GM12878 (cell line): ENCODE measurements around the gene NHERF2. TPM values are rescaled to one million over a fixed set of nuclear protein-coding genes. Genes with fewer than 3 reads are reported as not detected.

Source experiments
- ATAC-seq: fragments of 200-7000 bp; cut with Tn5 transposase; 3 replicates; pipeline ENCODE4 v1.9.1; 2020; ENCODE audit warnings: mild to moderate bottlenecking, moderate library complexity
- BruUV-seq: library from RNA; stranded (reverse); fragments of 400-500 nt; replicated peaks from 2 replicates; lab custom pipeline; 2021; lab: Mats Ljungman, UMichigan
- CTCF ChIA-PET: fragments of 300-600 bp; sonication (Branson Sonifier 250); formaldehyde crosslinking; extraction: SDS; loops from one replicate; lab custom pipeline; 2021; ENCODE audit warnings: inconsistent platforms; lab: Yijun Ruan, JAX
- POLR2A ChIA-PET: fragments of 350-600 bp; formaldehyde crosslinking; extraction: SDS; loops from one replicate; lab custom pipeline; 2021; ENCODE audit warnings: inconsistent platforms; lab: Charles Lee
- RAD21 ChIA-PET: fragments of 300-600 bp; sonication (Branson Sonifier 250); formaldehyde crosslinking; loops from one replicate; lab custom pipeline; 2023; ENCODE audit warnings: antibody characterized with exemption; ENCODE audit not compliant: unreplicated experiment; lab: Charles Lee
- SMC1A ChIA-PET: fragments of 300-600 bp; sonication (Branson Sonifier 250); formaldehyde crosslinking; loops from one replicate; lab custom pipeline; 2023; ENCODE audit not compliant: unreplicated experiment, uncharacterized antibody; lab: Charles Lee
- DNase-seq: peaks from one replicate; pipeline ENCODE4 v3.0.0-alpha.2; 2011; ENCODE audit warnings: low read depth, low spot score
- FAIRE-seq: peaks from 3 replicates; lab custom pipeline; 2011; peaks lifted over from hg19 to GRCh38; lab: Jason Lieb, UNC
- H2AFZ ChIP-seq: 2 replicates; pipeline ENCODE4 v1.6.0; 2011; ENCODE audit warnings: low read depth, low read length, control low read depth; ENCODE audit not compliant: control insufficient read depth
- H3K27ac ChIP-seq: 2 replicates; pipeline ENCODE4 v1.5.1; 2011; ENCODE audit warnings: control low read depth; ENCODE audit not compliant: control insufficient read depth, insufficient read depth
- H3K27me3 ChIP-seq, 2 experiments: replicated peaks in 1 of 2; 2 replicates each; pipeline versions ENCODE4 v1.6.0 to v1.6.1; 2011; ENCODE audit warnings: low read length in 1 of 2; ENCODE audit not compliant: control insufficient read depth in 2 of 2, insufficient read depth in 2 of 2
- H3K36me3 ChIP-seq, 2 experiments: 2 replicates each; pipeline ENCODE4 v1.5.1; 2011; ENCODE audit warnings: low read length in 1 of 2; ENCODE audit not compliant: control insufficient read depth in 2 of 2, insufficient read depth in 2 of 2
- H3K4me1 ChIP-seq: 2 replicates; pipeline ENCODE4 v1.6.1; 2011; ENCODE audit warnings: mild to moderate bottlenecking, low read length, moderate library complexity, mixed read lengths; ENCODE audit not compliant: control insufficient read depth, insufficient read depth
- H3K4me2 ChIP-seq: 2 replicates; pipeline ENCODE4 v1.6.0; 2011; ENCODE audit warnings: control low read depth; ENCODE audit not compliant: control insufficient read depth, insufficient read depth
- H3K4me3 ChIP-seq: fragments of 200-600 bp; sonication (generic); 2 replicates; pipeline ENCODE4 v1.5.1; 2016
- H3K79me2 ChIP-seq: 2 replicates; pipeline ENCODE4 v1.6.0; 2011; ENCODE audit warnings: low read length; ENCODE audit not compliant: control insufficient read depth, insufficient read depth
- H3K9ac ChIP-seq: 2 replicates; pipeline ENCODE4 v1.8.0; 2011; ENCODE audit warnings: low read length, control low read depth, mixed read lengths; ENCODE audit not compliant: control insufficient read depth, insufficient read depth
- H3K9me3 ChIP-seq: replicated peaks from 3 replicates; pipeline ENCODE4 v1.5.1; 2011; ENCODE audit warnings: mild to moderate bottlenecking, low read length; ENCODE audit not compliant: control insufficient read depth, insufficient read depth
- H4K20me1 ChIP-seq: 2 replicates; pipeline ENCODE4 v1.6.0; 2011; ENCODE audit not compliant: control insufficient read depth, insufficient read depth
- BCL11A ChIP-seq: IDR thresholded peaks from 2 replicates; pipeline ENCODE4 v1.6.1; 2011; ENCODE audit warnings: low read depth, low read length
- DPF2 ChIP-seq: fragments of 450-650 bp; IDR thresholded peaks from 2 replicates; pipeline ENCODE4 v1.6.1; 2017; ENCODE audit warnings: mild to moderate bottlenecking
- MYB ChIP-seq: fragments of 150-350 bp; IDR thresholded peaks from 2 replicates; pipeline ENCODE4 v1.6.1; 2014; ENCODE audit warnings: mild to moderate bottlenecking, low read depth, low read length, borderline replicate concordance
- RCOR1 ChIP-seq: conservative IDR thresholded peaks from 2 replicates; pipeline ENCODE4 v1.6.1; 2012; ENCODE audit warnings: low read depth, low read length, improper control_type of control experiment
- STAT3 ChIP-seq: IDR thresholded peaks from 2 replicates; pipeline ENCODE4 v1.6.1; 2011; ENCODE audit warnings: low read depth, low read length, improper control_type of control experiment
- TCF3 ChIP-seq: IDR thresholded peaks from 2 replicates; pipeline ENCODE4 v1.6.1; 2012; ENCODE audit warnings: low read depth, mild to moderate bottlenecking, low read length, borderline replicate concordance; ENCODE audit not compliant: insufficient read depth
- ZNF592 ChIP-seq: fragments of 450-650 bp; IDR thresholded peaks from 2 replicates; pipeline ENCODE4 v1.6.1; 2017; ENCODE audit warnings: mild to moderate bottlenecking, moderate library complexity
- WGBS: methylation state at CpG from one replicate; pipeline ENCODE4 v1.1.6; 2016; ENCODE audit warnings: low lambda C conversion rate; ENCODE audit not compliant: insufficient replicate concordance, insufficient coverage; ENCODE audit errors: missing lambda C conversion rate; 5-methylcytosine and 5-hydroxymethylcytosine counted together
- in situ Hi-C: fragments of 300-500 bp; cut with MboI; formaldehyde crosslinking; loops from 9 replicates; pipeline ENCODE4 v1.14.3; 2018; ENCODE audit warnings: mixed read lengths
- intact Hi-C: fragments of 100-400 bp; cut with micrococcal nuclease; formaldehyde crosslinking; loops from one replicate; pipeline ENCODE4 v1.14.2; 2022; ENCODE audit not compliant: unreplicated experiment
- polyA plus RNA-seq, 11 experiments: library from polyadenylated mRNA; depleted of rRNA in 4 of 11; unstranded in 6 of 11; stranded (reverse) in 5 of 11; fragments of >200 nt; fragmentation: Nextera tagmentation in 4 of 11; fragmentation: Illumina TruSeq in 1 of 11; extraction: Ambion mirVana in 4 of 11; extraction: Trizol in 1 of 11; gene quantifications; 1 replicate in 1 of 11; 2 replicates in 10 of 11; pipeline versions ENCODE4 v1.2.1 to v1.2.3, GENCODE V29; 2011 to 2016; ENCODE audit warnings: inconsistent platforms in 2 of 11, missing spikeins in 2 of 11, low read depth in 1 of 11
- total RNA-seq, 4 experiments: library from RNA; depleted of rRNA in 3 of 4; stranded (reverse); fragments of >200 nt in 3 of 4; fragmentation: Illumina TruSeq in 1 of 4; extraction: Trizol in 1 of 4; gene quantifications; 2 replicates each; pipeline versions ENCODE4 v1.2.1 to v1.2.3, GENCODE V29; 2013 to 2021

Gene NHERF2
- total and polyA plus RNA-seq, 10 of the 15 experiments (the other 5 are each of a cell fraction or from before 2014, with no cell fraction given) = 0.05 to 0.31 (median 0.08) TPM; not detected in 4

GRCh38 chr16:2077016-2077415, 50.3 kb downstream of the NHERF2 start:
- Histone ChIP-seq H3K9me3 (no peaks in the 10 kb centered on the region), H3K4me3 (no peak overlapping the region), H3K27ac (no peak overlapping the region), H4K20me1 (no peaks in the 10 kb centered on the region), H3K9ac (no peak overlapping the region), H3K4me2 (no peak overlapping the region), H2AFZ (no peak overlapping the region), H3K27me3 (no peaks in the 10 kb centered on the region), H3K36me3 (peaks cover 0 to 7% of the 10 kb centered on the region in 2 experiments; a peak in 2 of 4 replicates), H3K4me1 (no peaks in the 10 kb centered on the region), H3K79me2 (no peaks in the 10 kb centered on the region)
- intact Hi-C loops = no loop called here
- in situ Hi-C loops = no loop called here
- ATAC-seq (no peak), DNase-seq (no peak), FAIRE-seq (no peak)
- POLR2A ChIA-PET = no interaction called here
- RAD21 ChIA-PET = no interaction called here
- 95% methylated on average over 17 of the region's 17 CpGs for WGBS
- SMC1A ChIA-PET = no interaction called here
- no TSS peak for BruUV-seq
- TF ChIP-seq STAT3 (no peak), ZNF592 (no peak), TCF3 (no peak)
- CTCF ChIA-PET = no interaction called here

GRCh38 chr16:2077696-2078095, 51.0 kb downstream of the NHERF2 start:
- intact Hi-C loops (no loop called here), in situ Hi-C loops (no loop called here)
- 85% methylated on average over 18 of the region's 21 CpGs for WGBS
- no peaks in the 10 kb centered on the region for H3K27me3 ChIP-seq
- no peak overlapping the region for H3K9ac ChIP-seq
- H3K36me3 ChIP-seq = peaks cover 0 to 7% of the 10 kb centered on the region in 2 experiments; a peak in 2 of 4 replicates
- no peaks in the 10 kb centered on the region for H4K20me1 ChIP-seq
- H3K79me2 ChIP-seq = no peaks in the 10 kb centered on the region
- DNase-seq (no peak), FAIRE-seq (no peak), ATAC-seq (no peak)
- H2AFZ ChIP-seq = no peak overlapping the region
- H3K4me3 ChIP-seq = no peak overlapping the region
- BruUV-seq = TSS peak; percentile 50
- TF ChIP-seq MYB (no peak), RCOR1 (no peak), DPF2 (no peak), BCL11A (no peak)
- ChIA-PET SMC1A (no interaction called here), POLR2A (no interaction called here), RAD21 (no interaction called here), CTCF (no interaction called here)
- no peaks in the 10 kb centered on the region for H3K4me1 ChIP-seq
- H3K27ac ChIP-seq = no peak overlapping the region
- no peak overlapping the region for H3K4me2 ChIP-seq
- H3K9me3 ChIP-seq = no peaks in the 10 kb centered on the region
